DMS 273 (cell line): ENCODE measurements around the gene CRTC3.

Experiments used
- DNase-seq: peaks from one replicate; lab custom pipeline; 2025; ENCODE audit not compliant: unreplicated experiment; lab: John Stamatoyannopoulos, UW

CRTC3 gene

GRCh38 chr15:90561344-90562244, 31.9 kb downstream of the CRTC3 start:
- no peak for DNase-seq

- DNase-seq: no peak
These were observed 32.9 kb downstream of the CRTC3 start for GRCh38 chr15:90562669-90563068.

- no peak for DNase-seq
These were observed 33.7 kb downstream of the CRTC3 start for GRCh38 chr15:90563463-90563862.

- DNase-seq: no peak
These were observed 34.3 kb downstream of the CRTC3 start for GRCh38 chr15:90564051-90564450.

- no peak for DNase-seq
These were observed 34.9 kb downstream of the CRTC3 start for GRCh38 chr15:90564590-90564989.

GRCh38 chr15:90565866-90566265, 36.1 kb downstream of the CRTC3 start:
- DNase-seq: no peak

GRCh38 chr15:90570643-90571042, 40.9 kb downstream of the CRTC3 start:
- DNase-seq: no peak

- no peak for DNase-seq
These were observed 41.4 kb downstream of the CRTC3 start for GRCh38 chr15:90571063-90571541.

GRCh38 chr15:90572893-90573292, 43.2 kb downstream of the CRTC3 start:
- DNase-seq: no peak

GRCh38 chr15:90576711-90577389, 47.1 kb downstream of the CRTC3 start:
- no peak for DNase-seq

- DNase-seq: no peak
These were observed 49.5 kb downstream of the CRTC3 start for GRCh38 chr15:90579213-90579612.

- DNase-seq: no peak
These were observed 50.4 kb downstream of the CRTC3 start for GRCh38 chr15:90580099-90580498.

- DNase-seq: no peak
These were observed 50.8 kb downstream of the CRTC3 start for GRCh38 chr15:90580541-90580940.

GRCh38 chr15:90580946-90581345, 51.2 kb downstream of the CRTC3 start:
- no peak for DNase-seq

GRCh38 chr15:90581771-90582352, 52.1 kb downstream of the CRTC3 start:
- DNase-seq: no peak

- no peak for DNase-seq
These were observed 52.8 kb downstream of the CRTC3 start for GRCh38 chr15:90582553-90582952.

- peak; percentile 9 for DNase-seq
These were observed 53.9 kb downstream of the CRTC3 start for GRCh38 chr15:90583471-90584252.

- no peak for DNase-seq
These were observed 55.1 kb downstream of the CRTC3 start for GRCh38 chr15:90584841-90585240.

GRCh38 chr15:90585863-90586262, 56.1 kb downstream of the CRTC3 start:
- DNase-seq: no peak

GRCh38 chr15:90586948-90587347, 57.2 kb downstream of the CRTC3 start:
- no peak for DNase-seq

GRCh38 chr15:90588427-90588826, 58.7 kb downstream of the CRTC3 start:
- peak; percentile 40 for DNase-seq
